IMR-90 (cell line): ENCODE results near the gene COL18A1. TPM values are rescaled to one million over a fixed set of nuclear protein-coding genes. Genes with fewer than 3 reads are reported as not detected.

ENCODE experiments used
- ATAC-seq: fragments of 200-7000 bp; cut with Tn5 transposase; 2 replicates; pipeline ENCODE4 v1.9.1; 2020; ENCODE audit warnings: low read depth, mild to moderate bottlenecking, moderate library complexity
- BruUV-seq: library from RNA; stranded (reverse); fragments of 400-500 nt; replicated peaks from 2 replicates; lab custom pipeline; 2021; lab: Mats Ljungman, UMichigan
- CTCF ChIA-PET: fragments of 300-600 bp; formaldehyde crosslinking; extraction: SDS; loops from one replicate; lab custom pipeline; 2021; ENCODE audit warnings: antibody characterized with exemption; lab: Yijun Ruan, JAX
- POLR2A ChIA-PET: fragments of 300-600 bp; sonication (Branson Sonifier 250); formaldehyde crosslinking; loops from one replicate; lab custom pipeline; 2022; ENCODE audit warnings: antibody characterized with exemption; ENCODE audit not compliant: unreplicated experiment; lab: Charles Lee
- DNase-seq: peaks from one replicate; pipeline ENCODE4 v3.0.0; 2013
- H2AFZ ChIP-seq: replicated peaks from 2 replicates; pipeline ENCODE3; 2013; ENCODE audit warnings: low read length, mild to moderate bottlenecking; ENCODE audit not compliant: poor library complexity
- H2AK5ac ChIP-seq: 2 replicates; pipeline ENCODE4 v1.6.1; 2013; ENCODE audit warnings: low read depth, low read length, inconsistent platforms
- H2AK9ac ChIP-seq: replicated peaks from 2 replicates; pipeline ENCODE3; 2013; ENCODE audit warnings: mild to moderate bottlenecking, low read depth, low read length, moderate library complexity; ENCODE audit not compliant: poor library complexity
- H2BK120ac ChIP-seq: 2 replicates; pipeline ENCODE4 v1.6.1; 2013; ENCODE audit warnings: low read depth, low read length, inconsistent platforms
- H2BK15ac ChIP-seq: 3 replicates; pipeline ENCODE4 v1.6.1; 2013; ENCODE audit warnings: low read depth, low read length, inconsistent platforms
- H2BK20ac ChIP-seq: 2 replicates; pipeline ENCODE4 v1.6.1; 2013; ENCODE audit warnings: low read depth, mild to moderate bottlenecking, inconsistent platforms, low read length, moderate library complexity
- H2BK5ac ChIP-seq: 2 replicates; pipeline ENCODE4 v1.6.1; 2013; ENCODE audit warnings: mild to moderate bottlenecking, low read depth, low read length, inconsistent platforms; ENCODE audit not compliant: poor library complexity, severe bottlenecking
- H3K14ac ChIP-seq: replicated peaks from 2 replicates; pipeline ENCODE4 v1.6.1; 2013; ENCODE audit warnings: low read depth, low read length, inconsistent platforms
- H3K18ac ChIP-seq: 2 replicates; pipeline ENCODE4 v1.6.1; 2013; ENCODE audit warnings: low read depth, low read length, control low read depth
- H3K23ac ChIP-seq: 2 replicates; pipeline ENCODE4 v1.6.1; 2013; ENCODE audit warnings: low read depth, low read length, inconsistent platforms
- H3K27ac ChIP-seq: 2 replicates; pipeline ENCODE4 v1.5.1; 2013; ENCODE audit warnings: mild to moderate bottlenecking, control low read depth, low read length; ENCODE audit not compliant: insufficient read depth
- H3K27me3 ChIP-seq: 2 replicates; pipeline ENCODE4 v1.6.1; 2013; ENCODE audit warnings: low read length; ENCODE audit not compliant: control insufficient read depth, insufficient read depth
- H3K36me3 ChIP-seq: 2 replicates; pipeline ENCODE4 v1.6.1; 2013; ENCODE audit warnings: low read length, mixed read lengths; ENCODE audit not compliant: control insufficient read depth, insufficient read depth
- H3K4ac ChIP-seq: 2 replicates; pipeline ENCODE4 v1.6.1; 2013; ENCODE audit warnings: low read depth, low read length, inconsistent platforms
- H3K4me1 ChIP-seq: 2 replicates; pipeline ENCODE4 v1.6.1; 2013; ENCODE audit warnings: low read length, mixed read lengths; ENCODE audit not compliant: control insufficient read depth, insufficient read depth
- H3K4me2 ChIP-seq: 2 replicates; pipeline ENCODE4 v1.6.1; 2013; ENCODE audit warnings: low read depth, mild to moderate bottlenecking, control low read depth, low read length, moderate library complexity
- H3K4me3 ChIP-seq: 2 replicates; pipeline ENCODE4 v1.5.1; 2013; ENCODE audit warnings: low read depth, mild to moderate bottlenecking, control low read depth, low read length, moderate library complexity; ENCODE audit not compliant: insufficient read depth
- H3K56ac ChIP-seq: 2 replicates; pipeline ENCODE4 v1.6.1; 2013; ENCODE audit warnings: low read length, inconsistent platforms; ENCODE audit not compliant: insufficient read depth; ENCODE audit errors: extremely low read depth
- H3K79me1 ChIP-seq, 2 experiments: 2 replicates each; pipeline ENCODE4 v1.6.1; 2013; ENCODE audit warnings: low read length in 2 of 2, inconsistent platforms in 1 of 2, low read depth in 1 of 2
- H3K9ac ChIP-seq: 2 replicates; pipeline ENCODE4 v1.6.1; 2013; ENCODE audit warnings: low read depth, low read length, control low read depth
- H3K9me1 ChIP-seq: 2 replicates; pipeline ENCODE4 v1.6.1; 2013; ENCODE audit warnings: low read length, inconsistent platforms; ENCODE audit not compliant: insufficient read depth
- H3K9me3 ChIP-seq: 2 replicates; pipeline ENCODE4 v1.6.1; 2013; ENCODE audit warnings: low read length; ENCODE audit not compliant: control insufficient read depth, insufficient read depth
- H4K20me1 ChIP-seq: 2 replicates; pipeline ENCODE4 v1.6.1; 2013; ENCODE audit warnings: low read length, inconsistent platforms; ENCODE audit not compliant: insufficient read depth
- H4K5ac ChIP-seq: 2 replicates; pipeline ENCODE4 v1.6.1; 2013; ENCODE audit warnings: mild to moderate bottlenecking, low read depth, low read length, control low read depth
- H4K8ac ChIP-seq, 2 experiments: 2 replicates each; pipeline ENCODE4 v1.6.1; 2013; ENCODE audit warnings: low read depth in 2 of 2, low read length in 2 of 2, control low read depth in 1 of 2, inconsistent platforms in 1 of 2
- H4K91ac ChIP-seq: 2 replicates; pipeline ENCODE4 v1.6.1; 2013; ENCODE audit warnings: low read depth, low read length, inconsistent platforms; ENCODE audit not compliant: insufficient read depth
- CEBPB ChIP-seq: IDR thresholded peaks from 2 replicates; pipeline ENCODE4 v1.6.1; 2012; ENCODE audit warnings: low read depth, low read length, improper control_type of control experiment
- CTCF ChIP-seq: conservative IDR thresholded peaks from 2 replicates; pipeline ENCODE4 v1.5.1; 2012; ENCODE audit warnings: mild to moderate bottlenecking, low read depth, low read length, improper control_type of control experiment
- ELK1 ChIP-seq: fragments of 150-350 bp; IDR thresholded peaks from 2 replicates; pipeline ENCODE4 v1.6.1; 2016; ENCODE audit warnings: low read depth, mild to moderate bottlenecking, low read length, moderate library complexity, borderline replicate concordance
- FOS ChIP-seq: fragments of 150-350 bp; IDR thresholded peaks from 2 replicates; pipeline ENCODE4 v1.6.1; 2016; ENCODE audit warnings: low read depth, low read length
- MAFK ChIP-seq: IDR thresholded peaks from 2 replicates; pipeline ENCODE4 v1.6.1; 2012; ENCODE audit warnings: low read depth, low read length, improper control_type of control experiment
- NFE2L2 ChIP-seq: fragments of 150-350 bp; IDR thresholded peaks from 2 replicates; pipeline ENCODE4 v1.6.1; 2016; ENCODE audit warnings: low read depth, mild to moderate bottlenecking, low read length
- POLR2A ChIP-seq: IDR thresholded peaks from 2 replicates; pipeline ENCODE4 v1.6.1; 2012; ENCODE audit warnings: mild to moderate bottlenecking, low read depth, low read length
- RAD21 ChIP-seq: IDR thresholded peaks from 2 replicates; pipeline ENCODE4 v1.6.1; 2012; ENCODE audit warnings: low read length, improper control_type of control experiment
- USF2 ChIP-seq: fragments of 150-350 bp; IDR thresholded peaks from 2 replicates; pipeline ENCODE4 v1.6.1; 2017; ENCODE audit warnings: mild to moderate bottlenecking, antibody characterized with exemption, low read length, low read depth
- WGBS, 2 experiments: methylation state at CpG; one replicate each; pipeline versions ENCODE4 v1.1.5 to v1.1.7; 2013; ENCODE audit warnings: missing lambda C conversion rate in 2 of 2; ENCODE audit not compliant: insufficient read length in 1 of 2; ENCODE audit errors: extremely low coverage in 2 of 2; 5-methylcytosine and 5-hydroxymethylcytosine counted together
- dilution Hi-C: fragments of 300-500 bp; cut with HindIII; formaldehyde crosslinking; loops from one replicate; pipeline ENCODE4 v1.14.3; 2018; ENCODE audit warnings: low sequenced_read_pairs; ENCODE audit not compliant: unreplicated experiment
- in situ Hi-C: fragments of 300-500 bp; cut with MboI; formaldehyde crosslinking; loops from 3 replicates; pipeline ENCODE4 v1.14.3; 2019; ENCODE audit warnings: low sequenced_read_pairs, inconsistent platforms, mixed read lengths
- intact Hi-C: fragments of 100-400 bp; cut with micrococcal nuclease; formaldehyde crosslinking; loops from 2 replicates; pipeline ENCODE4 v1.10.0; 2022
- polyA plus RNA-seq, 3 experiments: library from polyadenylated mRNA; depleted of rRNA; stranded (reverse); fragments of >200 nt; gene quantifications; 2 replicates each; pipeline ENCODE4 v1.2.3, GENCODE V29; 2012; ENCODE audit warnings: low replicate concordance in 1 of 3
- total RNA-seq: library from RNA; depleted of rRNA; stranded (reverse); fragments of >200 nt; gene quantifications from 2 replicates; pipeline ENCODE4 v1.2.3, GENCODE V29; 2012

Gene COL18A1
- total and polyA plus RNA-seq, 2 of the 4 experiments (the other 2 are of a cell fraction) = 4.3 to 46.7 TPM

DNA sequence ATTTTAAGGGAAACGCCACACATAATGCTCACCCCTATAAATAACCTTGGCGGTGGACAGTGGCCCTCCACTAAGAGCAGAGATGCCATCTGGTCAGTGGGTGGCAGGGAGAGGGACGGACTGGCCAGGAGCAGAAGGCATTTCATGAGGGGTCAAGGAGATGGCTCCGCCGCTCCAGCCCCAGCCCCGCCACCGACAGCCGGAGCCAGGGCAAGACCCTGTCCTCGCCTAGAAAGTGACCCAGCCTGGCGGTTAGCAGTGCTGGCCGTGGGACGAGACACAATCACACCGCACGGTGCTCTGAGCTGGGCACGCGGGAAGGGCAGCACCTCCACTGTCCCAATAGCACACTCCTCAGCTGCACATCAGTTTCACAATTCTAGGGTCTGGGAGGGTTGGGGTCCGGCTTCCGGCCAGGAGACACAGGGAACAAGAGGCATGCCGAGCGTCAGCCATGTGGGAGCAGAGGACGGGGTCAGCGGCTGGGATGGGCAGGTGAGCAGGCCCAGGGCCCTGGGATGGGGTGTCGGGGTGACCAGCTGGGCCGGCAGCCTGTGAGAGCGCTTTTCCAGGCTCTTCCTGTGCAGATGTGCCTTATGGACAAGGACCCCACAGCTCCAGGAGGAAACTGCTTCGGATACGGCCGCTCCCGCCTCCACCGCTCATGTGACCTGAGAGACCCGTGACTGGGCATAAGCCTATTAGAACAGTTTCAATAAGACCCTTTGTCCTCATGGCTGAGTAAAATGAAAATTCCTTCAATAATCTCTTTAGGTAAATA is 131.5 kb downstream of the COL18A1 start (continued):
- TF ChIP-seq FOS = no peak

- Histone ChIP-seq H3K18ac (no peak overlapping the region), H3K4me2 (no peak overlapping the region), H3K27ac (no peak overlapping the region), H2BK20ac (no peak overlapping the region), H3K56ac (no peak overlapping the region), H3K9me3 (no peaks in the 10 kb centered on the region), H2BK120ac (no peak overlapping the region), H2BK15ac (no peak overlapping the region), H2AK5ac (no peak overlapping the region), H4K20me1 (peaks cover 13% of the 10 kb centered on the region; the same call in 1 of the 2 replicates), H2AFZ (no peak overlapping the region), H3K14ac (no peak overlapping the region), H3K9ac (no peak overlapping the region), H3K36me3 (peaks cover 3% of the 10 kb centered on the region), H3K4ac (no peak overlapping the region), H3K4me1 (peaks cover 7% of the 10 kb centered on the region), H3K4me3 (no peak overlapping the region), H2BK5ac (no peak overlapping the region), H4K91ac (no peak overlapping the region), H3K23ac (no peak overlapping the region), H4K5ac (no peak overlapping the region), H3K79me1 (peaks cover 17 to 32% of the 10 kb centered on the region in 2 experiments), H2AK9ac (no peak overlapping the region), H4K8ac (no peak overlapping the region), H3K27me3 (no peaks in the 10 kb centered on the region), H3K9me1 (0 out of 2 replicates have a peak, but pooled peaks cover 5% of the 10 kb centered on the region)
- BruUV-seq = no TSS peak
- POLR2A ChIA-PET = no interaction called here
- 93% methylated on average over 21 of the region's 37 CpGs; no CpG with 5 or more reads in 1 of the 2 experiments for WGBS, 2 experiments
- dilution Hi-C loops = no loop called here
- in situ Hi-C loops = no loop called here
- TF ChIP-seq USF2 (no peak), CEBPB (no peak), NFE2L2 (no peak), MAFK (no peak), RAD21 (no peak), CTCF (no peak), POLR2A (no peak), ELK1 (no peak)
- intact Hi-C loops = no loop called here
- ATAC-seq = no peak
- CTCF ChIA-PET = no interaction called here
- no peak for DNase-seq
Measured at GRCh38 chr21:45537111-45537745, 132.3 kb downstream of the COL18A1 start.
